H1 (cell line): ENCODE measurements around the gene PLAC9. TPM values are rescaled to one million over a fixed set of nuclear protein-coding genes. Genes with fewer than 3 reads are reported as not detected.
A peak's percentile ranks its signal among the peaks of the same experiment; 100 is the strongest.

Source experiments
- CTCF ChIA-PET: fragments of 300-600 bp; sonication (Branson Sonifier 250); formaldehyde crosslinking; loops from one replicate; lab custom pipeline; 2021; ENCODE audit not compliant: partially characterized antibody; lab: Charles Lee
- POLR2A ChIA-PET: fragments of 300-600 bp; sonication (Branson Sonifier 250); formaldehyde crosslinking; loops from one replicate; lab custom pipeline; 2021; ENCODE audit warnings: inconsistent platforms; ENCODE audit not compliant: partially characterized antibody; lab: Charles Lee
- DNase-seq, 2 experiments: peaks; one replicate each; pipeline versions ENCODE4 v3.0.0 to v3.0.0-alpha.2; 2010 to 2022; ENCODE audit warnings: low spot score in 2 of 2, low read depth in 1 of 2, mixed read lengths in 1 of 2
- FAIRE-seq: peaks from 2 replicates; lab custom pipeline; 2011; peaks lifted over from hg19 to GRCh38; lab: Jason Lieb, UNC
- H2AFZ ChIP-seq: 2 replicates; pipeline ENCODE4 v1.8.1; 2012; ENCODE audit warnings: low read length, inconsistent platforms
- H2AK5ac ChIP-seq: 2 replicates; pipeline ENCODE4 v1.6.1; 2013; ENCODE audit warnings: low read depth, low read length
- H2BK120ac ChIP-seq: replicated peaks from 2 replicates; pipeline ENCODE3; 2013; ENCODE audit warnings: low read depth, low read length, inconsistent platforms
- H2BK12ac ChIP-seq: 2 replicates; pipeline ENCODE4 v1.6.1; 2013; ENCODE audit warnings: low read depth, low read length
- H2BK15ac ChIP-seq: 2 replicates; pipeline ENCODE4 v1.6.1; 2013; ENCODE audit warnings: low read length
- H2BK20ac ChIP-seq: 2 replicates; pipeline ENCODE4 v1.6.1; 2013; ENCODE audit warnings: low read length
- H2BK5ac ChIP-seq: 2 replicates; pipeline ENCODE4 v1.6.1; 2013; ENCODE audit warnings: low read depth, low read length
- H3K14ac ChIP-seq: 2 replicates; pipeline ENCODE4 v1.6.1; 2013; ENCODE audit warnings: inconsistent platforms; ENCODE audit not compliant: insufficient read length
- H3K18ac ChIP-seq: 2 replicates; pipeline ENCODE4 v1.6.1; 2013; ENCODE audit warnings: low read length; ENCODE audit errors: extremely low read depth
- H3K23ac ChIP-seq: 2 replicates; pipeline ENCODE4 v1.6.1; 2013; ENCODE audit warnings: inconsistent platforms; ENCODE audit not compliant: insufficient read length
- H3K23me2 ChIP-seq: 2 replicates; pipeline ENCODE4 v1.6.1; 2013; ENCODE audit warnings: low read depth, low read length
- H3K27ac ChIP-seq: 2 replicates; pipeline ENCODE4 v1.6.1; 2011; ENCODE audit warnings: low read depth, low read length, inconsistent platforms
- H3K27me3 ChIP-seq, 4 experiments: replicated peaks in 1 of 4; 1 replicate in 1 of 4; 2 replicates in 3 of 4; pipeline versions ENCODE4 v1.6.1 to v1.8.1; 2011 to 2013; ENCODE audit warnings: low read length in 3 of 4, mild to moderate bottlenecking in 3 of 4, inconsistent platforms in 2 of 4, mixed read lengths in 2 of 4, moderate library complexity in 1 of 4; ENCODE audit not compliant: control insufficient read depth in 3 of 4, insufficient read depth in 3 of 4; ENCODE audit errors: extremely low read depth in 1 of 4
- H3K36me3 ChIP-seq, 4 experiments: 2 replicates each; pipeline versions ENCODE4 v1.6.1 to v1.8.1; 2011 to 2013; ENCODE audit warnings: mild to moderate bottlenecking in 4 of 4, low read length in 3 of 4, moderate library complexity in 2 of 4, control low read depth in 1 of 4, inconsistent platforms in 1 of 4; ENCODE audit not compliant: insufficient read depth in 4 of 4, control insufficient read depth in 2 of 4
- H3K4ac ChIP-seq: replicated peaks from 2 replicates; pipeline ENCODE3; 2013; ENCODE audit warnings: low read length, low read depth, mixed read lengths, inconsistent platforms; ENCODE audit not compliant: insufficient read length
- H3K4me1 ChIP-seq, 4 experiments: replicated peaks in 1 of 4; 1 replicate in 1 of 4; 2 replicates in 3 of 4; pipeline versions ENCODE4 v1.6.1 to v1.8.1; 2011 to 2013; ENCODE audit warnings: low read length in 3 of 4, inconsistent platforms in 2 of 4, mixed read lengths in 1 of 4; ENCODE audit not compliant: insufficient read depth in 4 of 4, control insufficient read depth in 3 of 4
- H3K4me2 ChIP-seq, 2 experiments: 2 replicates each; pipeline versions ENCODE4 v1.6.1 to v1.8.1; 2011 to 2013; ENCODE audit warnings: low read depth in 2 of 2, low read length in 2 of 2, control low read depth in 1 of 2, inconsistent platforms in 1 of 2, mild to moderate bottlenecking in 1 of 2; ENCODE audit not compliant: insufficient read depth in 1 of 2
- H3K4me3 ChIP-seq, 4 experiments: fragments of 200-600, 300-600 bp in 1 of 4; sonication (generic), shearing (Covaris generic), sonication (Bioruptor Twin) in 1 of 4; 2 replicates each; pipeline versions ENCODE4 v1.5.1 to v1.8.1; 2011 to 2016; ENCODE audit warnings: low read length in 4 of 4, low read depth in 3 of 4, control low read depth in 2 of 4, inconsistent platforms in 2 of 4, mild to moderate bottlenecking in 2 of 4, mixed read lengths in 1 of 4, moderate library complexity in 1 of 4; ENCODE audit not compliant: insufficient read depth in 2 of 4; ENCODE audit errors: extremely low read depth in 1 of 4
- H3K56ac ChIP-seq: replicated peaks from 2 replicates; pipeline ENCODE3; 2013; ENCODE audit warnings: low read depth, mild to moderate bottlenecking, mixed read lengths, low read length, inconsistent platforms; ENCODE audit not compliant: insufficient read length
- H3K79me1 ChIP-seq: 2 replicates; pipeline ENCODE4 v1.6.1; 2013; ENCODE audit warnings: low read depth, low read length, control low read depth
- H3K79me2 ChIP-seq, 2 experiments: 2 replicates each; pipeline versions ENCODE4 v1.6.1 to v1.8.1; 2012 to 2013; ENCODE audit warnings: low read length in 2 of 2, mild to moderate bottlenecking in 2 of 2, inconsistent platforms in 1 of 2; ENCODE audit not compliant: insufficient read depth in 2 of 2, control insufficient read depth in 1 of 2
- H3K9ac ChIP-seq, 4 experiments: replicated peaks in 1 of 4; 1 replicate in 1 of 4; 2 replicates in 3 of 4; pipeline versions ENCODE4 v1.6.1 to v1.8.1; 2011 to 2013; ENCODE audit warnings: low read depth in 3 of 4, low read length in 3 of 4, control low read depth in 2 of 4, mild to moderate bottlenecking in 2 of 4, moderate library complexity in 2 of 4, inconsistent platforms in 1 of 4; ENCODE audit errors: extremely low read depth in 1 of 4
- H3K9me3 ChIP-seq, 2 experiments: 2 replicates each; pipeline versions ENCODE4 v1.6.1 to v1.8.1; 2012 to 2013; ENCODE audit warnings: mild to moderate bottlenecking in 2 of 2, moderate library complexity in 2 of 2, control low read depth in 1 of 2, inconsistent platforms in 1 of 2, low read depth in 1 of 2, low read length in 1 of 2, mixed read lengths in 1 of 2; ENCODE audit not compliant: insufficient read depth in 2 of 2
- H4K20me1 ChIP-seq, 2 experiments: replicated peaks in 1 of 2; 2 replicates each; pipeline versions ENCODE3 to v1.8.1; 2011 to 2013; ENCODE audit warnings: inconsistent platforms in 2 of 2, low read length in 2 of 2, mild to moderate bottlenecking in 1 of 2; ENCODE audit not compliant: insufficient read depth in 2 of 2, control insufficient read depth in 1 of 2
- H4K5ac ChIP-seq: 2 replicates; pipeline ENCODE4 v1.6.1; 2013; ENCODE audit warnings: low read length, low read depth, mixed read lengths, inconsistent platforms; ENCODE audit not compliant: insufficient read length
- H4K8ac ChIP-seq: 2 replicates; pipeline ENCODE4 v1.8.0; 2013; ENCODE audit warnings: mild to moderate bottlenecking, moderate library complexity, low read length, inconsistent platforms; ENCODE audit not compliant: insufficient read depth; ENCODE audit errors: extremely low read depth
- H4K91ac ChIP-seq: replicated peaks from 2 replicates; pipeline ENCODE3; 2013; ENCODE audit warnings: low read length, mixed read lengths, inconsistent platforms; ENCODE audit not compliant: insufficient read length
- RFX5 ChIP-seq: IDR thresholded peaks from 2 replicates; pipeline ENCODE4 v1.6.1; 2011; ENCODE audit warnings: low read depth, low read length, improper control_type of control experiment, borderline replicate concordance
- SP1 ChIP-seq: IDR thresholded peaks from 2 replicates; pipeline ENCODE4 v1.6.1; 2011; ENCODE audit warnings: low read depth, low read length
- TCF12 ChIP-seq: IDR thresholded peaks from 2 replicates; pipeline ENCODE4 v1.6.1; 2011; ENCODE audit warnings: low read depth, mild to moderate bottlenecking, low read length
- TEAD4 ChIP-seq: IDR thresholded peaks from 2 replicates; pipeline ENCODE4 v1.6.1; 2012; ENCODE audit warnings: low read depth, low read length, inconsistent platforms, mixed read lengths
- WGBS, 2 experiments: shearing (Covaris generic) in 1 of 2; methylation state at CpG; one replicate each; pipeline versions ENCODE4 v1.1.6 to v1.1.7; 2013 to 2015; ENCODE audit warnings: low lambda C conversion rate in 2 of 2, mixed read lengths in 2 of 2, inconsistent platforms in 1 of 2, low coverage in 1 of 2, missing lambda C conversion rate in 1 of 2; ENCODE audit not compliant: insufficient replicate concordance in 2 of 2, insufficient coverage in 1 of 2, insufficient read length in 1 of 2; ENCODE audit errors: extremely low coverage in 1 of 2, missing lambda C conversion rate in 1 of 2; 5-methylcytosine and 5-hydroxymethylcytosine counted together
- polyA plus RNA-seq, 7 experiments: library from polyadenylated mRNA; depleted of rRNA in 3 of 7; stranded (reverse) in 5 of 7; unstranded in 2 of 7; fragments of >200 nt in 5 of 7; fragments of 200-250 nt in 2 of 7; gene quantifications; 1 replicate in 5 of 7; 2 replicates in 1 of 7; 4 replicates in 1 of 7; pipeline versions ENCODE4 v1.2.1 to v1.2.3, GENCODE V29; 2011 to 2013; ENCODE audit warnings: missing spikeins in 2 of 7, mixed read lengths in 2 of 7
- total RNA-seq: library from RNA; stranded (reverse); fragmentation: NEBNext Ultra II Directional; extraction: Animal tissue kit (Norgen Biotek cat#: 25700); gene quantifications from 2 replicates; pipeline ENCODE4 v1.2.1, GENCODE V29; 2021

PLAC9 gene
- total and polyA plus RNA-seq, 2 of the 8 experiments (the other 6 are each of a cell fraction or from before 2014, with no cell fraction given), result 8.4 to 16.7 TPM

DNA sequence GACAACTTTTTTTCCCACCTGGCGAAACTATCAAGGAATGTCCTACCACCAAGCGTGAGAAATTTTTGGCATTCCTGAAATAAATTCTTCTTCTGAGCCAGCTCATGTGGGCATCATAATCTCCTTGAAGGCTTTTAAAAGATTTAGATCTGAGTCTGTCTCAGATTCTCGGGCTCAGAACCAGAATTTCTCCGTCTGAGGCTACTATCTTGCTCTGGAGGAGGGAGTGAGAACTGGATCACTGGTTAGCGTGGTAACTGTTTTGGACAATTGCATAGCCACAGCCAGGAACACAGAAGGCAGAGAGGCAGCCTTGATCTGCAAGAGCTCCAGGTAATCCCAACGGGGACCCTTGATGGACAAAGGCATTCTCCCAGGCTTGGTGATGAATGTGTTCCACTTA, 1.0 kb upstream of the PLAC9 start:
- Histone ChIP-seq H4K20me1 (no peaks in the 10 kb centered on the region), H3K79me2 (no peaks in the 10 kb centered on the region), H3K27me3 (peaks cover 0 to 11% (median 8%) of the 10 kb centered on the region in 4 experiments; a peak in 4 of 7 replicates), H2BK120ac (no peak overlapping the region), H3K36me3 (no peaks in the 10 kb centered on the region), H3K4me2 (peak overlapping the region; percentile 68 to 79; a peak in 2 of 4 replicates), H2BK20ac (no peak overlapping the region), H3K14ac (no peak overlapping the region), H3K4me3 (peak overlapping the region in 1 of 4 experiments; percentile 76; a peak in 1 of 8 replicates), H2BK15ac (no peak overlapping the region), H4K8ac (no peak overlapping the region), H3K23ac (no peak overlapping the region), H3K4me1 (peaks cover 5 to 9% (median 9%) of the 10 kb centered on the region in 4 experiments; a peak in 6 of 7 replicates), H2AK5ac (no peak overlapping the region), H2BK5ac (no peak overlapping the region), H3K18ac (peak overlapping the region; percentile 2; the same call in 1 of the 2 replicates), H4K5ac (no peak overlapping the region), H3K56ac (no peak overlapping the region), H3K9me3 (no peaks in the 10 kb centered on the region), H3K79me1 (no peaks in the 10 kb centered on the region), H3K9ac (no peak overlapping the region), H3K4ac (no peak overlapping the region), H3K23me2 (peaks cover 2% of the 10 kb centered on the region; the same call in 1 of the 2 replicates), H2BK12ac (no peak overlapping the region; the same call in 1 of the 2 replicates), H2AFZ (no peak overlapping the region), H3K27ac (no peak overlapping the region), H4K91ac (no peak overlapping the region)
- TF ChIP-seq TEAD4 (peak; percentile 95), SP1 (peak; percentile 36; the same call in 1 of the 2 replicates), TCF12 (0 out of 2 replicates have a peak, but pooled peaks have one; percentile 28), RFX5 (no peak)
- 52% methylated on average over 6 of the region's 6 CpGs; no CpG with 5 or more reads in 1 of the 2 experiments for WGBS, 2 experiments
- DNase-seq, result no peak
- ChIA-PET POLR2A (interaction anchor here (1.1 to 3.2 kb wide), 4 partner anchors 12 to 73 kb away, joined by 3 to 12 read pairs (median 4); partner anchors contain the start of gene TMEM254), CTCF (interaction anchor here (0.6 to 5.3 kb wide), 12 partner anchors 9 to 667 kb away, joined by 3 to 57 read pairs (median 6); no protein-coding TSS in a partner anchor)
- peak; percentile 32 for FAIRE-seq
